Calu3 (cell line): ENCODE results near the gene SESN1. TPM values are rescaled to one million over a fixed set of nuclear protein-coding genes. Genes with fewer than 3 reads are reported as not detected.

ENCODE experiments used
- BruUV-seq: library from RNA; stranded (reverse); fragments of 400-500 nt; replicated peaks from 2 replicates; lab custom pipeline; 2021; lab: Mats Ljungman, UMichigan
- CTCF ChIA-PET: fragments of 300-600 bp; sonication (Branson Sonifier 250); formaldehyde crosslinking; loops from one replicate; lab custom pipeline; 2022; ENCODE audit warnings: antibody characterized with exemption; lab: Charles Lee
- DNase-seq: peaks from one replicate; pipeline ENCODE4 v3.0.0; 2022
- H3K27ac Mint-ChIP-seq: one replicate; pipeline ENCODE4 v1.8.0; 2022; ENCODE audit warnings: mixed read lengths; ENCODE audit not compliant: unreplicated experiment
- H3K27me3 Mint-ChIP-seq: one replicate; pipeline ENCODE4 v1.8.0; 2022; ENCODE audit warnings: mixed read lengths; ENCODE audit not compliant: unreplicated experiment
- H3K36me3 Mint-ChIP-seq: one replicate; pipeline ENCODE4 v1.8.0; 2022; ENCODE audit warnings: mild to moderate bottlenecking, moderate library complexity, mixed read lengths; ENCODE audit not compliant: insufficient read depth, unreplicated experiment
- H3K4me1 Mint-ChIP-seq: one replicate; pipeline ENCODE4 v1.8.0; 2022; ENCODE audit warnings: mild to moderate bottlenecking, low read depth, mixed read lengths; ENCODE audit not compliant: unreplicated experiment
- H3K4me3 Mint-ChIP-seq: one replicate; pipeline ENCODE4 v1.8.0; 2022; ENCODE audit warnings: mild to moderate bottlenecking, low read depth, moderate library complexity, mixed read lengths; ENCODE audit not compliant: unreplicated experiment
- H3K9me3 Mint-ChIP-seq: one replicate; pipeline ENCODE4 v1.8.0; 2022; ENCODE audit warnings: low read depth, mixed read lengths; ENCODE audit not compliant: unreplicated experiment
- CTCF ChIP-seq: fragments of 200-600 bp; IDR thresholded peaks from one replicate; pipeline ENCODE4 v1.8.0; 2022; ENCODE audit warnings: antibody characterized with exemption; ENCODE audit not compliant: unreplicated experiment
- intact Hi-C: fragments of 100-400 bp; cut with micrococcal nuclease; formaldehyde crosslinking; loops from one replicate; pipeline ENCODE4 v1.10.0; 2022; ENCODE audit not compliant: unreplicated experiment
- total RNA-seq: library from RNA; stranded (reverse); gene quantifications from 2 replicates; pipeline ENCODE4 v1.2.3, GENCODE V29; 2022

SESN1 gene
- total RNA-seq, 1 experiment from 2014 or later = 5.9 TPM

- intact Hi-C loops = no loop called here
- Mint-ChIP-seq H3K4me1 (no peaks in the 10 kb centered on the region), H3K27me3 (no peaks in the 10 kb centered on the region), H3K9me3 (no peaks in the 10 kb centered on the region), H3K36me3 (no peaks in the 10 kb centered on the region), H3K4me3 (no peak overlapping the region), H3K27ac (no peak overlapping the region)
- TF ChIP-seq CTCF = no peak
- BruUV-seq = no TSS peak
- CTCF ChIA-PET = no interaction called here
- DNase-seq = no peak
Observed at GRCh38 chr6:108957221-108957620, 137.4 kb downstream of the SESN1 start.

- DNase-seq = no peak
- Mint-ChIP-seq H3K4me1 (no peaks in the 10 kb centered on the region), H3K36me3 (no peaks in the 10 kb centered on the region), H3K27me3 (no peaks in the 10 kb centered on the region), H3K4me3 (no peak overlapping the region), H3K27ac (no peak overlapping the region), H3K9me3 (no peaks in the 10 kb centered on the region)
- intact Hi-C loops = no loop called here
- TF ChIP-seq CTCF = no peak
- CTCF ChIA-PET = interaction anchor here (1.5 kb wide), 1 partner anchor 10 kb away, joined by 3 read pairs; no protein-coding TSS in a partner anchor
- BruUV-seq = no TSS peak
Observed at GRCh38 chr6:108955329-108955949, 139.2 kb downstream of the SESN1 start.

GRCh38 chr6:108953681-108954080, 141.0 kb downstream of the SESN1 start:
- no peak overlapping the region for H3K27ac Mint-ChIP-seq
- H3K27me3 Mint-ChIP-seq = no peaks in the 10 kb centered on the region
- intact Hi-C loops = no loop called here
- no peak overlapping the region for H3K4me3 Mint-ChIP-seq
- no peaks in the 10 kb centered on the region for H3K36me3 Mint-ChIP-seq
- H3K9me3 Mint-ChIP-seq = no peaks in the 10 kb centered on the region
- H3K4me1 Mint-ChIP-seq = no peaks in the 10 kb centered on the region
- no peak for DNase-seq
- BruUV-seq = no TSS peak
- TF ChIP-seq CTCF = no peak
- CTCF ChIA-PET = no interaction called here

- Mint-ChIP-seq H3K27me3 (no peaks in the 10 kb centered on the region), H3K27ac (no peak overlapping the region), H3K4me1 (no peaks in the 10 kb centered on the region), H3K36me3 (no peaks in the 10 kb centered on the region), H3K9me3 (no peaks in the 10 kb centered on the region), H3K4me3 (no peak overlapping the region)
- CTCF ChIA-PET = no interaction called here
- intact Hi-C loops = no loop called here
- DNase-seq = no peak
- TF ChIP-seq CTCF = no peak
- BruUV-seq = no TSS peak
Observed at GRCh38 chr6:108952776-108953486, 141.7 kb downstream of the SESN1 start.
